Stimulated activated CD8-positive, alpha-beta memory T cell treated with anti-CD3 and anti-CD28 coated beads, Interleukin-2, amount 100 ng/mL, for 48 hours (primary cell): ENCODE measurements around the gene CBX2.
"Not testable (repeated sequence)": the region's sequence is repeated elsewhere in the genome, so short reads cannot be mapped to it uniquely, and the experiment has no call there.

Experiments used
- DNase-seq, 2 donors: peaks; one replicate each; pipeline ENCODE4 v3.0.0-alpha.2; 2020; ENCODE audit warnings: low read depth in 2 of 2

CBX2 gene

DNA sequence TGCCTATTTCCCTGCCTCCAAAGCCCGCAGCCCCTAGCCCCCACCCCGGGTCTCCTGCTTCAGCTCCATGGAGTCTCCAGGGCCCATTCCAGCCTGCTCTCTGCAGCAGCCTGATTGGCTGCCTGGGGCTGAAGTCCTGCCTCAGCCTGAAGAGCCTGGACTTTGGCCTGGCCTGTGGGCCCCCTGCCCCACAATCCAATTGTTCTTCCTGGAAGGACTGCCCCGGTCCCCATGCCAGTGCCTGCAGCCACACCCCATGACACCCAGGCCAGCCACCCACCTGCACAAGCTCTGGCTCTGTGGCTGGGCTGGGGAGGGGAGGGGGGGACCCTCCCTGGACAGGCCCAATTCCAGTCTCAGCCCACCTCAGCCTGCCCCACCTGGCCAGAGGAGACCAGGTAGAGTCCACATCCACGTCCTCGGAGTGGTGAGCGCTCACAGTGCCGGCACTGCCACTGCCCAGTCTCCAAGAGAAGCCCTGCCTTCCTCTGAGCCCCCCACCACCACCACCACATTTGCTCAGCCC lies 34.9 kb upstream of the CBX2 start:
- DNase-seq: no peak

GRCh38 chr17:79743614-79744013 lies 34.3 kb upstream of the CBX2 start:
- no peak for DNase-seq

- no peak for DNase-seq
These were observed 32.3 kb upstream of the CBX2 start for GRCh38 chr17:79745641-79746105.

GRCh38 chr17:79746889-79747507 lies 30.9 kb upstream of the CBX2 start:
- no peak for DNase-seq

- DNase-seq: no peak
These were observed 30.2 kb upstream of the CBX2 start for GRCh38 chr17:79747508-79748294.

GRCh38 chr17:79748295-79749099 lies 29.5 kb upstream of the CBX2 start:
- no peak for DNase-seq

DNA sequence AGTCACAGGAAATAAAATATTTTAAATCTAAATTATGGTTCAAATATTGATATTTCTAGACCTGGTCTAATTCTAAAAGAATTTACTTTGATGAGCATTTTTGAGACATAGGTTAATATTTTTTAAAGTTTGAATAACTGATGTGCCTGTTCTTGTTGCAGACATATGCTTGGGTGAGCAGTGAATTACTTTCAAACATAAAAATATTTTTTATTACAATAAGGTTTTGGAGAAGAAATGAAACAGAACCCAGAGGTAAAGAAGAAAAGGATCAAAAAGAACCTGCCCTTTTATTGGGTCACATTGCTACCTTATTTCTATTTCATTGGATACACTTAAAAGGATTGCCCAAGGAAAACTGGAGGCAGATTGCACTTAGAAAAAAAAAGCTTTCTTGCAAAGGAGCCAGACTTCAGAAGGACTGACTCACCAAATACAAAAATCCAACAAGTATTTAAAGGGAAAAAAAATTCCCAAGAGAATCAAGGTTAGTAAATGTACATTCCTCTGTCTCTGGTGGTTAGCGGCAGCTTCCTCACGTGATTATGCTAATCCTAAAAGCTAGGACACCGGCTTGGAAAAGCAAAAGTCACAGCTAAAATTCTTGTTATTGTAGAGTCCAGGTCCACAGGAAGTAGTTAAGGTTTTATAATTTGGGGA lies 28.7 kb upstream of the CBX2 start:
- DNase-seq: no peak

DNA sequence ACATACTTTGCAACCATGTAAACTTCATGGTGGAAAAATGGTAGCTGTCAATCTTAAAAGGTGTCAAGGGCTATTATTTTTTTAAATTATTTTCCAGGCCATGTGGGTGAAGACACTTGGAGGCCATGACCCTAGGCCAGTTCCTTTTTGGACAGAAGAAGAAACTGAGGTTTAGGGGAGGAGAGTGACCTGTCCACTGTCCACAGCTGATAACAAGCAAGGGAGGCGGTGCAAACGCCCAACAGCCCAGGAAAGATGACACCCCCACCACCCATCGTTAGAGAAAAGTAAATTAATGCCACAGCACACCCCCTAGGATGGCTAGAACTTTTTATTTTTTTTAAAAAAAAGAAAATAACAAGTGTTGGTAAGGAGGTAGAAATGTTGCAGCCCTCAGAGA lies 28.0 kb upstream of the CBX2 start:
- no peak for DNase-seq

- DNase-seq: no peak
These were observed 27.1 kb upstream of the CBX2 start for GRCh38 chr17:79750650-79751545.

DNA sequence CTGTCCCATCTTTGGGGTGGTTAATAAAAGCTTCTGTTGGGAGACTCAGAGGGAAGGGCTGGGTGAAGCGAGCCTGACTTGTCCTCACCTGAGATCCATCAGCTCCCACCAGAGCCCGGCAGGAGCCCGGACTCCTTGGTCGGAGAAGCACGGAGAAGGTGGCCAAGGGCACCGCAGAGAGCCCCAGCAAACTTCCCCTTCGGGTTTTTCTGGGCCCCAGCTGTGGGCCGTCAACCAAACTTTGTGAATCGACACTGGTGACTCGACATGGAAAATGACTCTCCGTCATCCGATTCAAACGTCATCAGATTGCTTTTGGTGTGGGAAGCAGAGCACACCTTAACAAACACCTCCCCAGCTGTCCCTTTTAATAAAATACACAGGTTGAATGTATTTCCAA lies 25.8 kb upstream of the CBX2 start:
- DNase-seq: no peak

- DNase-seq: no peak
These were observed 23.6 kb upstream of the CBX2 start for GRCh38 chr17:79754370-79754769.

GRCh38 chr17:79754903-79755302 lies 23.0 kb upstream of the CBX2 start:
- DNase-seq: not testable (repeated sequence)

DNA sequence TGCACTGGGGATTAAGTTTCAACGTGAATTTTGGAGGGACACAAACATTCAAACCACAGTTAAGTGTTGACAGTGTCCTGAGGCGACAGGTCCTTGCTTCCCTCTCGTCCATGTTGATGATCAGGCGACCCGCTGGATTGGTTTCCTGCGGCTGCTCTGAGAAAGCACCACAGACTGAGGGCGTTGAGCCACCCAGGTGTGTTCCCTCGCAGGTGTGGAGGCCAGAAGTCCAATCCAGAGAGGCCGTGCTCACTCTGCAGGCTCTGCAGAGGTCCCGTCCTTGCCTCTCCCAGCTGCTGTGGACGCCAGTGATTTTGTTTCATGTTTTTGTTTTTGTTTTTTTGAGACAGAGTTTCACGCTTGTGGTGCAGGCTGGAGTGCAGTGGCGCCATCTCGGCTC lies 22.4 kb upstream of the CBX2 start:
- DNase-seq: no peak

DNA sequence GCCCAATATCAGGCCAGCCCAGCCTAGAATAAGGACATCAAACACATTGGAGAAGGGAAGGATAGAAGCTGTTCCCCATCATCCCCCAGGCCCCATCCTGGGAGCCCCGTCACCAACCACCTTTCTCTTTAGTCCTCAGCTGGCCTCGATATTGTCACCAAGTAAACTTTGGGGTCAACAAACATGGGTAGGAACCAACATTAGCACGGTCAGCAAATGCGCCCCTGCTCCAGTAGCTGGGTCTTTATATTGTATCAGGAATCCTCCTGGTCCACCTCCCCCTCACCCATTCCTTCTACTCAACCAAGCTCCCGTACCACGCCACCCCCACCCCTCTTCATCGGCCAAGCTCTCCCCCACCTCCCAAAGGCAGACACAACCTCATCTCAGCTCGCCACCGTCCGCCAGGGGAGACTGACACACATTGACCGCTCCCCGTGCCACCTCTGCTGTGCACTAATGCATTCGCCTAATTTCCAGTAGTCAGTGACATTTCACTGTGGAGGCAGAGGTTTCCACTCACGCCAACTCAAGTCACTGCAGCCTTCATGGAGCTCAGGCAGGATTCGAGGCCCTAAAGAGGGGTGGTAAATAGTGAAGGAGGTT lies 20.7 kb upstream of the CBX2 start:
- no peak for DNase-seq

- DNase-seq: no peak
These were observed 19.7 kb upstream of the CBX2 start for GRCh38 chr17:79758271-79758670.

DNA sequence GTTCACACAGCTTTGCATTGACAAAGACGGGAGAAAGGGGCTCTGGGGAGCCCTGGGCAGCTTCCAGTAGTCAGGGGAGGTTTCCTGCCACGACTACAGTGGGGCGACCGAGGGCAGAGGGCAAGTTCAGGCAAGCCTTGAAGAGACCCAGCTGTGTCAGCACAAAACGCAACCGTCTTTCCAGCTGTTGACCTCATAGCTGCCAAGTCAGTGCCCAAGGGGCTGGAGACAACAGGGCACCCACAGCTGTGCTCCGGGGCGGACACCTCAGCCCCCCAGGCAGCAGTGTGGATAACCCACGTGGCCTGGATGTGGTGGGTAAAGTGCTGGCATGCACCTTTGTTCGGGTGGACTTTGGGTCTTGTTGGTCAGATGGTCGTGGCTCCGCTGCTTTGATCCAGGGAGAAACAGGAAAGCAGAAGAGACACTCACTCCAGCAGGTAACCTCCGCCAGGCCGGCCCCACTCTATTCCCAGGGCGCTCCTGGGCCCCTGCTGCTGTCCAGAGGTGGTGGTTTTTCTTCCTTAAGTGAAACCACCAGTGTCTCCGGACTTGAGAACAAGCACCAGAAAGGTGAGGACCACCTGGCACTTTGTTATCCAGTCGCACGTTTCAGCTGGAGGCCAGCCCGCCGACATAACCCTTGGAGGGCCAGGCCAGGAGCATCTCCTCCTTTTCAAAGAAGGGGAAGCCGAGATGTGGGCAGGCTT lies 17.6 kb upstream of the CBX2 start:
- no peak for DNase-seq

GRCh38 chr17:79761894-79762589 lies 15.9 kb upstream of the CBX2 start:
- no peak for DNase-seq

DNA sequence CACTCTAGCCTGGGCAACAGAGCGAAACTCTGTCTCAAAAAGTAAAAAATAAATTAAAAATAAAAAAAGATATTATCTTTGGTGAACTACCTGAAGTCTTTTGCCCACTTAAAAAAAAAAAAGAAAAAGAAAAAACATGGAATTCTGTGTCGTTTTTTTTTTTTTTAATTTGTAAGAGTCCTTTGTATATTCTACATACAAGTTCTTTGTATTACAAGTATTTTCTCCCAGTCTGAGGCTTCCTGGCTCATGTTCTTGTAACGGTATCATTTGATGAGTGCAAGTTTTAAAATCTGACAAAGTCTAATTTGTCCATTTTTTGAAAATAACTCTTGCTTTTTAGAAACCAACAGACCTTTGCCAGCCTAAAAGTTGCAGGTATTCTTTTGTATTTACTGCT lies 12.2 kb upstream of the CBX2 start:
- no peak for DNase-seq
